Type B pancreatic cell (in vitro differentiated cells): Measurements from ENCODE around the gene PSMD12. TPM values are rescaled to one million over a fixed set of nuclear protein-coding genes. Genes with fewer than 3 reads are reported as not detected.

Experiments used
- DNase-seq: peaks from one replicate; pipeline ENCODE4 v3.0.0; 2021; ENCODE audit warnings: mixed read lengths; ENCODE audit not compliant: unreplicated experiment; ENCODE audit errors: extremely low spot score
- H3K27ac Mint-ChIP-seq: 2 replicates; pipeline ENCODE4 v1.8.0; 2021; ENCODE audit warnings: mild to moderate bottlenecking, mixed read lengths
- H3K27me3 Mint-ChIP-seq: 2 replicates; pipeline ENCODE4 v1.8.0; 2021; ENCODE audit warnings: mixed read lengths
- H3K36me3 Mint-ChIP-seq: 2 replicates; pipeline ENCODE4 v1.8.0; 2021; ENCODE audit warnings: mixed read lengths
- H3K4me1 Mint-ChIP-seq: one replicate; pipeline ENCODE4 v1.8.0; 2021; ENCODE audit warnings: mixed read lengths; ENCODE audit not compliant: unreplicated experiment
- H3K4me3 Mint-ChIP-seq: 2 replicates; pipeline ENCODE4 v1.8.0; 2021; ENCODE audit warnings: mild to moderate bottlenecking, mixed read lengths
- H3K9me3 Mint-ChIP-seq: 2 replicates; pipeline ENCODE4 v1.8.0; 2021; ENCODE audit warnings: mixed read lengths
- total RNA-seq: library from RNA; stranded (reverse); gene quantifications from 2 replicates; pipeline ENCODE4 v1.2.1, GENCODE V29; 2021; ENCODE audit warnings: low replicate concordance
- TF ChIP-seq, protein P1 (sequence below): fragments of 200-600 bp; sonication (generic); conservative IDR thresholded peaks from 2 replicates; pipeline ENCODE4 v1.5.0; 2021; ENCODE audit warnings: antibody characterized with exemption, mild to moderate bottlenecking

The PSMD12 gene
- total RNA-seq, 1 donor from 2014 or later = 43.2 TPM

- TF ChIP-seq, protein P1, sequence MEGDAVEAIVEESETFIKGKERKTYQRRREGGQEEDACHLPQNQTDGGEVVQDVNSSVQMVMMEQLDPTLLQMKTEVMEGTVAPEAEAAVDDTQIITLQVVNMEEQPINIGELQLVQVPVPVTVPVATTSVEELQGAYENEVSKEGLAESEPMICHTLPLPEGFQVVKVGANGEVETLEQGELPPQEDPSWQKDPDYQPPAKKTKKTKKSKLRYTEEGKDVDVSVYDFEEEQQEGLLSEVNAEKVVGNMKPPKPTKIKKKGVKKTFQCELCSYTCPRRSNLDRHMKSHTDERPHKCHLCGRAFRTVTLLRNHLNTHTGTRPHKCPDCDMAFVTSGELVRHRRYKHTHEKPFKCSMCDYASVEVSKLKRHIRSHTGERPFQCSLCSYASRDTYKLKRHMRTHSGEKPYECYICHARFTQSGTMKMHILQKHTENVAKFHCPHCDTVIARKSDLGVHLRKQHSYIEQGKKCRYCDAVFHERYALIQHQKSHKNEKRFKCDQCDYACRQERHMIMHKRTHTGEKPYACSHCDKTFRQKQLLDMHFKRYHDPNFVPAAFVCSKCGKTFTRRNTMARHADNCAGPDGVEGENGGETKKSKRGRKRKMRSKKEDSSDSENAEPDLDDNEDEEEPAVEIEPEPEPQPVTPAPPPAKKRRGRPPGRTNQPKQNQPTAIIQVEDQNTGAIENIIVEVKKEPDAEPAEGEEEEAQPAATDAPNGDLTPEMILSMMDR = peak; percentile 28
- H3K27me3 Mint-ChIP-seq = peaks cover 5% of the 10 kb centered on the region
- peak within 1 kb of the TSS; percentile 88 for H3K27ac Mint-ChIP-seq
- peaks cover 26% of the 10 kb centered on the region for H3K4me1 Mint-ChIP-seq
- DNase-seq = peak; percentile 90
- peak within 1 kb of the TSS; percentile 89 for H3K4me3 Mint-ChIP-seq
- H3K36me3 Mint-ChIP-seq = peaks cover 11% of the 10 kb centered on the region
- H3K9me3 Mint-ChIP-seq = no peaks in the 10 kb centered on the region
These were observed 10.5 kb upstream of the PSMD12 start, which contains the start of gene PITPNC1 for GRCh38 chr17:67376737-67377487. Gene PITPNC1, plus strand, starts transcription at chr17:67377281.

DNA sequence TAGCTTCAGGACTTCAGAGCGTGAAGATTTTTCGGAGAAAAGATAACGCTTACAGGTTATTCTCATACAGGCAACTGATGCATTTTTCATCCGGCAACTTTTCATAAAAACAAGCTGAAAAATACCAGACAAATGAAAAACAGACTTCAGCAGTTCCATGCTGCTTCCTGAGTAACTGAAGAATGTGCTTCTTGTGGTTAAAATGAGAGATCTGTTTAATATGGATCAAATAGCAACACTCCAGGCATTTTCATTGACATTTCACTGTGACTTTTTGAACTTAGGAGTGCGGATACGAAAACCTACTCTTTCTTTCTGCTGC, 10.0 kb upstream of the PSMD12 start:
- peaks cover 23% of the 10 kb centered on the region for H3K4me1 Mint-ChIP-seq
- H3K9me3 Mint-ChIP-seq = no peaks in the 10 kb centered on the region
- H3K27me3 Mint-ChIP-seq = peaks cover 5% of the 10 kb centered on the region
- no peak for DNase-seq
- H3K4me3 Mint-ChIP-seq = peak overlapping the region; percentile 89
- peaks cover 8% of the 10 kb centered on the region for H3K36me3 Mint-ChIP-seq
- peak overlapping the region; percentile 88 for H3K27ac Mint-ChIP-seq
- TF ChIP-seq, protein P1 = no peak

- H3K27me3 Mint-ChIP-seq = peaks cover 5% of the 10 kb centered on the region
- DNase-seq = no peak
- peaks cover 23% of the 10 kb centered on the region for H3K4me1 Mint-ChIP-seq
- H3K36me3 Mint-ChIP-seq = peaks cover 8% of the 10 kb centered on the region
- no peak overlapping the region for H3K27ac Mint-ChIP-seq
- H3K9me3 Mint-ChIP-seq = no peaks in the 10 kb centered on the region
- TF ChIP-seq, protein P1 = no peak
- peak overlapping the region; percentile 89 for H3K4me3 Mint-ChIP-seq
These were observed 9.3 kb upstream of the PSMD12 start for GRCh38 chr17:67375716-67376115.

GRCh38 chr17:67375054-67375427, 8.7 kb upstream of the PSMD12 start:
- Mint-ChIP-seq H3K4me3 (peak overlapping the region; percentile 84), H3K27me3 (peaks cover 5% of the 10 kb centered on the region), H3K4me1 (peaks cover 23% of the 10 kb centered on the region), H3K9me3 (no peaks in the 10 kb centered on the region), H3K27ac (peak overlapping the region; percentile 86), H3K36me3 (peaks cover 8% of the 10 kb centered on the region)
- DNase-seq = no peak
- TF ChIP-seq, protein P1 = no peak

- Mint-ChIP-seq H3K36me3 (peaks cover 5% of the 10 kb centered on the region), H3K4me1 (peaks cover 20% of the 10 kb centered on the region), H3K27me3 (peaks cover 5% of the 10 kb centered on the region), H3K9me3 (no peaks in the 10 kb centered on the region), H3K4me3 (peak overlapping the region; percentile 84), H3K27ac (peak overlapping the region; percentile 86)
- TF ChIP-seq, protein P1 = peak; percentile 94
- peak; percentile 83 for DNase-seq
These were observed 8.1 kb upstream of the PSMD12 start for GRCh38 chr17:67374329-67375053.
